Prostate gland (tissue), 2 donors: ENCODE results near the gene ADM.

ENCODE experiments used
- POLR2AphosphoS5 ChIP-seq: sonication (generic); formaldehyde crosslinking; IDR thresholded peaks from one replicate; pipeline ENCODE4 v1.6.1; 2017; ENCODE audit warnings: antibody characterized with exemption
- TF ChIP-seq, protein P1 (sequence below), 4 experiments: fragments of 200-600 bp in 2 of 4; fragments of 450-650 bp in 2 of 4; sonication (generic) in 2 of 4; IDR thresholded peaks; 1 replicate in 3 of 4; 2 replicates in 1 of 4; pipeline ENCODE4 v1.5.1; 2016 to 2019; ENCODE audit warnings: antibody characterized with exemption in 4 of 4, mild to moderate bottlenecking in 2 of 4, moderate library complexity in 2 of 4

DNA sequence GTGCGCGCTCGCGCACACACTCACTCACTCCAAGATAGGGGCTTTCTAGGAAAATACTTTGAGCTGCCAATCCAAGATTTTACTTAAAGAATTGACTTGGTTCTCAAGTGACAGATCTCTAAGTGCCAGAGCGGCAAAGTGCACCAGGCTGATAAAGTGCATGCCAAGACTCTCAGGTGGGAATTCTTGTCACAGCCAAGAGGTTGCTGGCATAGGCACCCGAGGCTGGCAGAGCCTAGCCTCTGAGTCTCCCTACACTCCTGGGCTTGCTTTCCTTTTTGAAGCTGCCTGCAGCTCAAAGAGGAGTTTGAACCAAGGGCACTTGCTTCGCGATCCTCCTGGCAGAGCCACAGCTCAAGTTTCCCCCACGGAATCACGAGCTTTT lies 2.5 kb upstream of the ADM start:
- TF ChIP-seq, protein P1, sequence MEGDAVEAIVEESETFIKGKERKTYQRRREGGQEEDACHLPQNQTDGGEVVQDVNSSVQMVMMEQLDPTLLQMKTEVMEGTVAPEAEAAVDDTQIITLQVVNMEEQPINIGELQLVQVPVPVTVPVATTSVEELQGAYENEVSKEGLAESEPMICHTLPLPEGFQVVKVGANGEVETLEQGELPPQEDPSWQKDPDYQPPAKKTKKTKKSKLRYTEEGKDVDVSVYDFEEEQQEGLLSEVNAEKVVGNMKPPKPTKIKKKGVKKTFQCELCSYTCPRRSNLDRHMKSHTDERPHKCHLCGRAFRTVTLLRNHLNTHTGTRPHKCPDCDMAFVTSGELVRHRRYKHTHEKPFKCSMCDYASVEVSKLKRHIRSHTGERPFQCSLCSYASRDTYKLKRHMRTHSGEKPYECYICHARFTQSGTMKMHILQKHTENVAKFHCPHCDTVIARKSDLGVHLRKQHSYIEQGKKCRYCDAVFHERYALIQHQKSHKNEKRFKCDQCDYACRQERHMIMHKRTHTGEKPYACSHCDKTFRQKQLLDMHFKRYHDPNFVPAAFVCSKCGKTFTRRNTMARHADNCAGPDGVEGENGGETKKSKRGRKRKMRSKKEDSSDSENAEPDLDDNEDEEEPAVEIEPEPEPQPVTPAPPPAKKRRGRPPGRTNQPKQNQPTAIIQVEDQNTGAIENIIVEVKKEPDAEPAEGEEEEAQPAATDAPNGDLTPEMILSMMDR (IDR thresholded peaks at IDR 0.05) = no peak
- TF ChIP-seq POLR2AphosphoS5 = no peak
